Stomach smooth muscle (tissue), 2 donors: ENCODE results near the gene GNLY.

Experiments used
- H3K27ac ChIP-seq: one replicate; pipeline ENCODE4 v1.7.0; 2013; ENCODE audit warnings: mild to moderate bottlenecking, low read length, inconsistent platforms
- H3K27me3 ChIP-seq, 2 donors: one replicate each; pipeline ENCODE4 v1.7.0; 2013; ENCODE audit warnings: low read length in 2 of 2; ENCODE audit not compliant: insufficient read depth in 2 of 2, control insufficient read depth in 1 of 2
- H3K36me3 ChIP-seq, 2 donors: one replicate each; pipeline ENCODE4 v1.7.0; 2013; ENCODE audit warnings: low read length in 2 of 2; ENCODE audit not compliant: control insufficient read depth in 2 of 2, insufficient read depth in 2 of 2
- H3K4me1 ChIP-seq: one replicate; pipeline ENCODE4 v1.7.0; 2013; ENCODE audit warnings: low read length; ENCODE audit not compliant: control insufficient read depth, insufficient read depth
- H3K4me3 ChIP-seq, 2 donors: one replicate each; pipeline ENCODE4 v1.7.0; 2013; ENCODE audit warnings: low read length in 2 of 2
- H3K9ac ChIP-seq, 2 donors: one replicate each; pipeline ENCODE4 v1.7.0; 2013; ENCODE audit warnings: low read length in 2 of 2, mild to moderate bottlenecking in 1 of 2
- H3K9me3 ChIP-seq, 2 donors: one replicate each; pipeline ENCODE4 v1.7.0; 2013; ENCODE audit warnings: low read length in 2 of 2; ENCODE audit not compliant: control insufficient read depth in 2 of 2
- donor health status: healthy.
- donor health status: Pancreatic carcinoma.

Gene GNLY

GRCh38 chr2:85694052-85695025 is at the start of gene GNLY:
Gene GNLY (plus strand): TSS chr2:85694358. CDS start chr2:85694419, 61 bp downstream.
- H3K9ac ChIP-seq, result no peak within 1 kb of the TSS
- H3K4me1 ChIP-seq, result no peaks in the 10 kb centered on the region
- no peak within 1 kb of the TSS for H3K27ac ChIP-seq
- peaks cover 4 to 9% of the 10 kb centered on the region in 2 donors for H3K27me3 ChIP-seq
- no peaks in the 10 kb centered on the region for H3K9me3 ChIP-seq
- H3K36me3 ChIP-seq, result no peaks in the 10 kb centered on the region
- no peak within 1 kb of the TSS for H3K4me3 ChIP-seq

DNA sequence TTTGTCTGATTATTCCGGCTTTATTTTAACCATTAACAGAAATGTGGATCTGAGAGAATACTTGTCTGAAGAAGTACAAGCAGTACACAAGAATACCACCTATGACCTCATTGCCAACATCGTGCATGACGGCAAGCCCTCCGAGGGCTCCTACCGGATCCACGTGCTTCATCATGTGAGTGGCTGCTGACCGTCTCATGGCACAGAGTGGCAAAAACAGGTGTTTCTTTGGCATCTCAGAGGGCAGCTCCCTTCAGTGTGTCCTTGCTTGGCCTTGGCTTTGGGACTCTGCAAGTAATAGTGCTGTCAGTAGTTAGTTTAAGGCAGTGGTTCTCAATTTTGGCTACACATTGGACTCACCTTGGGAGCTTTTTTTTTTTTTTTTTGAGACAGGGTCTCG is 49.2 kb upstream of the GNLY start:
- peaks cover 69 to 75% of the 10 kb centered on the region in 2 donors for H3K36me3 ChIP-seq
- no peak overlapping the region for H3K27ac ChIP-seq

DNA sequence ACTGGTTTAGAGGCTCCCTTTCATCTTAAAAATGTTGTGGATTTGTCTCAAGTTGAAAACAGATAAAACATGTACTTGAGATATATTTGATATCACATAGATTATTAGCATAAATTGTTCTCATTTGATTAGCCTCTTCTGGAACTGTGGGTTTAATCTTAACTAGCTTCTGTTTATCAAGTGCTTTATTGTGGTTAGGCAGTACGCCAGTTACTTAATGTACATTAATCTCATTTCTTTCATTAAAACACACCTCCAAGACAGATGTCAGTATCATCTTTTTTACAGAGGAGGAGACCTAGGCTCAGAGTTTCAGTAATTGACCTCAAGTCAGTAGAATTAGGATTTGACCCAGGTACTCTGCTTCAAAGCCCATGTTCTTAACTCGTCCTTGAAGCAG is 48.0 kb upstream of the GNLY start:
- Histone ChIP-seq H3K9ac (no peak overlapping the region), H3K9me3 (no peaks in the 10 kb centered on the region), H3K4me1 (no peaks in the 10 kb centered on the region), H3K27me3 (no peaks in the 10 kb centered on the region), H3K4me3 (no peak overlapping the region), H3K27ac (no peak overlapping the region), H3K36me3 (peaks cover 63 to 72% of the 10 kb centered on the region in 2 donors)

More for the DNA sequence above, 49.2 kb upstream of the GNLY start:
- no peak overlapping the region for H3K9ac ChIP-seq
- H3K9me3 ChIP-seq, result no peaks in the 10 kb centered on the region
- no peaks in the 10 kb centered on the region for H3K27me3 ChIP-seq
- no peak overlapping the region for H3K4me3 ChIP-seq
- H3K4me1 ChIP-seq, result no peaks in the 10 kb centered on the region

GRCh38 chr2:85647823-85648526 is 46.2 kb upstream of the GNLY start:
- Histone ChIP-seq H3K9me3 (no peaks in the 10 kb centered on the region), H3K4me3 (no peak overlapping the region), H3K4me1 (no peaks in the 10 kb centered on the region), H3K9ac (no peak overlapping the region), H3K27me3 (no peaks in the 10 kb centered on the region), H3K27ac (no peak overlapping the region), H3K36me3 (peaks cover 51 to 67% of the 10 kb centered on the region in 2 donors)

DNA sequence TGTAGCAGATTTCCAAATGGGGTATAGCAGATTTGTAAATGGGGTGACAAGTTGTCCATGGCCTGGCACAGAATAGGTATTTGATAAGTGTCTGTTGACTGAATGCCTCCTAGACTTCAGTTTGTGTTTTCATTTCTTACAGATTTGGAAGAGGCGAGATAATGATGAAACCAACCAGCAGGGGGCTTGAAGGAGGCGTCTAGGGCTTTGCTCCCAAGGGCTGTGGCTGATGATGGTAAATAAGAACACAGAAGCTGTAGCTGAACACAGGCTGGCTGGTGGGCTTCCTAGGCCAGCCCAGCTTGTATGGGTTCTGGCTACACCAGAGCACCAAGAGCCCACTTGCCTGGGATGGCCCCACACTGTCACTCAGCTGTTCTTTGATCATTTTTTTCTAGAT is 45.5 kb upstream of the GNLY start:
- no peaks in the 10 kb centered on the region for H3K4me1 ChIP-seq
- peaks cover 51 to 64% of the 10 kb centered on the region in 2 donors for H3K36me3 ChIP-seq
- no peak overlapping the region for H3K4me3 ChIP-seq
- no peaks in the 10 kb centered on the region for H3K27me3 ChIP-seq
- H3K9me3 ChIP-seq, result no peaks in the 10 kb centered on the region
- no peak overlapping the region for H3K9ac ChIP-seq
- H3K27ac ChIP-seq, result no peak overlapping the region

GRCh38 chr2:85649201-85650190 is 44.7 kb upstream of the GNLY start:
- Histone ChIP-seq H3K9ac (no peak overlapping the region), H3K27me3 (no peaks in the 10 kb centered on the region), H3K4me3 (no peak overlapping the region), H3K27ac (no peak overlapping the region), H3K4me1 (no peaks in the 10 kb centered on the region), H3K9me3 (no peaks in the 10 kb centered on the region), H3K36me3 (peaks cover 47 to 62% of the 10 kb centered on the region in 2 donors)

GRCh38 chr2:85650456-85650855 is 43.7 kb upstream of the GNLY start:
- Histone ChIP-seq H3K36me3 (peaks cover 40 to 53% of the 10 kb centered on the region in 2 donors), H3K9ac (no peak overlapping the region)

GRCh38 chr2:85651097-85651496 is 43.1 kb upstream of the GNLY start:
- Histone ChIP-seq H3K27ac (no peak overlapping the region), H3K27me3 (no peaks in the 10 kb centered on the region), H3K9me3 (no peaks in the 10 kb centered on the region), H3K4me3 (no peak overlapping the region), H3K4me1 (no peaks in the 10 kb centered on the region), H3K36me3 (peaks cover 36 to 50% of the 10 kb centered on the region in 2 donors), H3K9ac (no peak overlapping the region)

More at GRCh38 chr2:85650456-85650855, 43.7 kb upstream of the GNLY start:
- H3K27me3 ChIP-seq, result no peaks in the 10 kb centered on the region
- H3K4me1 ChIP-seq, result no peaks in the 10 kb centered on the region
- no peak overlapping the region for H3K27ac ChIP-seq
- H3K4me3 ChIP-seq, result no peak overlapping the region
- no peaks in the 10 kb centered on the region for H3K9me3 ChIP-seq

DNA sequence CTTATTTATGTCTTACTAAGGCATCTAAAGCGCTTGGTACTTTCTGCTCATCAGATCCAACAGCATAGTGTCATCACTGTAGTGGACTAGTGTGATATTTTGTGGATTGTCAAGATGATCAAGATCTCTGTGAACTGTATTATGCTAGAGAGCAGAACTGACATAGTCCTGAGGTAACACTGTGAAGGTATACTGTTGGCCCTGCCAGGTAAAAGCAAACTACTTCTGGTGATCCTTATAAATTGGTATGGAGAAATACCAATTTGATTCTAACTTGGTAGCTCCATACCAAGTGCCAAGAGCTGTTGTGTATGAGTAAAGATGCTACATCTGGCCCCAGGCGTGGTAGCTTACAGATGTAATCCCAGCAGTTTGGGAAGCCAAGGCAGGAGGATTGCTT is 42.1 kb upstream of the GNLY start:
- Histone ChIP-seq H3K4me1 (no peaks in the 10 kb centered on the region), H3K9ac (no peak overlapping the region), H3K9me3 (no peaks in the 10 kb centered on the region), H3K4me3 (no peak overlapping the region), H3K36me3 (peaks cover 33 to 46% of the 10 kb centered on the region in 2 donors), H3K27me3 (no peaks in the 10 kb centered on the region), H3K27ac (no peak overlapping the region)

GRCh38 chr2:85653996-85654395 is 40.2 kb upstream of the GNLY start:
- Histone ChIP-seq H3K27ac (no peak overlapping the region), H3K9ac (no peak overlapping the region), H3K27me3 (no peaks in the 10 kb centered on the region), H3K4me1 (no peaks in the 10 kb centered on the region), H3K9me3 (no peaks in the 10 kb centered on the region), H3K4me3 (no peak overlapping the region), H3K36me3 (peaks cover 19 to 30% of the 10 kb centered on the region in 2 donors)
